GM12892 (cell line): ENCODE results near the gene CLEC19A.

Source experiments
- POLR2A ChIP-seq: IDR thresholded peaks from 2 replicates; pipeline ENCODE4 v1.6.1; 2011; ENCODE audit warnings: low read depth, low read length, control low read depth
- POLR2AphosphoS5 ChIP-seq: IDR thresholded peaks from 2 replicates; pipeline ENCODE4 v1.6.1; 2011; ENCODE audit warnings: low read depth, low read length, control low read depth
- TAF1 ChIP-seq: IDR thresholded peaks from 2 replicates; pipeline ENCODE4 v1.6.1; 2011; ENCODE audit warnings: low read depth, mild to moderate bottlenecking, control low read depth, low read length, borderline replicate concordance

DNA sequence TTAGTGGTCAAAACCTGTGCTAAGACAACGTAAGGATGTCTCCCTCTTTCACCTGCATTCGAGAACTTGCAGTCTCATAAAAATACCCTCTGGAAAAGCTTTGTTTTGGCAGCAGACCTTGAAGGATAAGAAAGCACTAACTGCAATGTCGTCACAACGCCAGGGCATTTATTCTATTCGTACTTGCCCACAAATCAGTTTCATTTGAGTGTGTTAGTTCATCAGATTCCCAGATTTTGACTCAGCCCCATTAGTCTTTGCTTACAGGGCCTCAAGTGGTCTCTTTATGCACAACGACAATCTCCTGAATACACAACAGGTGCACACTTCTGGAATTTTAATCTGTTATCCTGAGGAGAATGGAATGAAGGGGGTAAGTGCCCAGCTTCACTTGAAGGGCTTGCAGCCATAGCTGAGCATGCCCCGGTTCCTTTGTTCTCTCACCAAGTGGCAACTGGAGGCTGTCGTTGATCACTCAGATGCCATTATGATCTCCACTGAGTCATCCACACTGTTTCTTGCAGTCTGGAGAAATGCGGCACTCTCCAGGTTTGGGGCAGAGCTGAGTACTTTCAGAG, 58.8 kb downstream of the CLEC19A start:
- TF ChIP-seq POLR2A = no peak
- no peak for TF ChIP-seq POLR2AphosphoS5
- no peak for TF ChIP-seq TAF1
